Transverse colon (tissue), 4 donors: ENCODE measurements around the gene SRSF2. TPM values are rescaled to one million over a fixed set of nuclear protein-coding genes. Genes with fewer than 3 reads are reported as not detected.

Source experiments
- DNase-seq: peaks from one replicate; pipeline ENCODE4 v3.0.0-alpha.2; 2019
- H3K27ac ChIP-seq, 4 donors: fragments of 200-600 bp; sonication (generic); 2 replicates each; pipeline ENCODE4 v1.5.1; 2016 to 2018; ENCODE audit warnings: inconsistent platforms in 4 of 4
- H3K27me3 ChIP-seq: fragments of 200-600 bp; sonication (generic); 2 replicates; pipeline ENCODE4 v1.5.1; 2017; ENCODE audit warnings: inconsistent platforms
- H3K36me3 ChIP-seq, 4 donors: fragments of 200-600 bp; sonication (generic); 2 replicates each; pipeline ENCODE4 v1.5.1; 2017 to 2019; ENCODE audit warnings: inconsistent platforms in 4 of 4
- H3K4me1 ChIP-seq, 4 donors: fragments of 200-600 bp; sonication (generic); 2 replicates each; pipeline ENCODE4 v1.5.1; 2017 to 2020; ENCODE audit warnings: inconsistent platforms in 4 of 4
- H3K4me3 ChIP-seq, 4 donors: fragments of 200-600 bp; sonication (generic); 1 replicate in 1 of 4; 2 replicates in 3 of 4; pipeline versions ENCODE4 v1.5.1 to v1.6.1; 2017 to 2019; ENCODE audit warnings: inconsistent platforms in 4 of 4
- H3K9me3 ChIP-seq, 2 donors: fragments of 200-600 bp; sonication (generic); 2 replicates each; pipeline ENCODE4 v1.5.1; 2017 to 2019; ENCODE audit warnings: inconsistent platforms in 2 of 2
- EP300 ChIP-seq: sonication (generic); formaldehyde crosslinking; IDR thresholded peaks from one replicate; pipeline ENCODE4 v1.6.1; 2017; ENCODE audit warnings: antibody characterized with exemption, low read depth
- POLR2A ChIP-seq: fragments of 450-650 bp; IDR thresholded peaks from one replicate; pipeline ENCODE4 v1.6.1; 2016; ENCODE audit warnings: antibody characterized with exemption, mild to moderate bottlenecking, moderate library complexity
- POLR2AphosphoS5 ChIP-seq, 3 donors: sonication (generic); formaldehyde crosslinking; IDR thresholded peaks; one replicate each; pipeline ENCODE4 v1.6.1; 2016; ENCODE audit warnings: antibody characterized with exemption in 3 of 3
- WGBS, 2 donors: methylation state at CpG; one replicate each; pipeline ENCODE4 v1.1.5; 2018; ENCODE audit warnings: low coverage in 1 of 2; 5-methylcytosine and 5-hydroxymethylcytosine counted together
- in situ Hi-C, 4 donors: fragments of 200-750 bp; cut with MboI; loops; one replicate each; pipeline versions ENCODE4 v1.15.0 to v1.15.1; 2017; ENCODE audit warnings: low sequenced_read_pairs in 3 of 4, low pct_ligation_motif_present in 1 of 4, low pct_unique_long_range_greater_than_20kb in 1 of 4
- intact Hi-C: fragments of 100-400 bp; cut with DNase I; formaldehyde crosslinking; loops from one replicate; pipeline ENCODE4 v1.15.1; 2023; ENCODE audit warnings: low total_unique reads
- small RNA-seq, 4 donors: library from RNA; depleted of rRNA; stranded (forward); fragments of <200 nt; gene quantifications; one replicate each; pipeline ENCODE3, GENCODE V24; 2016
- total RNA-seq, 4 donors: library from RNA; depleted of rRNA; stranded (reverse); fragments of >200 nt; gene quantifications; one replicate each; pipeline ENCODE4 v1.1.0, GENCODE V29; 2016
- TF ChIP-seq, protein P1 (sequence below), 5 experiments: fragments of 200-600 bp in 3 of 5; fragments of 450-650 bp in 2 of 5; sonication (generic) in 3 of 5; IDR thresholded peaks; 1 replicate in 2 of 5; 2 replicates in 3 of 5; pipeline ENCODE4 v1.5.1; 2016 to 2017; ENCODE audit warnings: antibody characterized with exemption in 5 of 5, inconsistent platforms in 3 of 5, mild to moderate bottlenecking in 2 of 5, moderate library complexity in 1 of 5

SRSF2 gene
- total RNA-seq, 4 donors from 2014 or later = 193 to 1,196 (median 348) TPM

DNA sequence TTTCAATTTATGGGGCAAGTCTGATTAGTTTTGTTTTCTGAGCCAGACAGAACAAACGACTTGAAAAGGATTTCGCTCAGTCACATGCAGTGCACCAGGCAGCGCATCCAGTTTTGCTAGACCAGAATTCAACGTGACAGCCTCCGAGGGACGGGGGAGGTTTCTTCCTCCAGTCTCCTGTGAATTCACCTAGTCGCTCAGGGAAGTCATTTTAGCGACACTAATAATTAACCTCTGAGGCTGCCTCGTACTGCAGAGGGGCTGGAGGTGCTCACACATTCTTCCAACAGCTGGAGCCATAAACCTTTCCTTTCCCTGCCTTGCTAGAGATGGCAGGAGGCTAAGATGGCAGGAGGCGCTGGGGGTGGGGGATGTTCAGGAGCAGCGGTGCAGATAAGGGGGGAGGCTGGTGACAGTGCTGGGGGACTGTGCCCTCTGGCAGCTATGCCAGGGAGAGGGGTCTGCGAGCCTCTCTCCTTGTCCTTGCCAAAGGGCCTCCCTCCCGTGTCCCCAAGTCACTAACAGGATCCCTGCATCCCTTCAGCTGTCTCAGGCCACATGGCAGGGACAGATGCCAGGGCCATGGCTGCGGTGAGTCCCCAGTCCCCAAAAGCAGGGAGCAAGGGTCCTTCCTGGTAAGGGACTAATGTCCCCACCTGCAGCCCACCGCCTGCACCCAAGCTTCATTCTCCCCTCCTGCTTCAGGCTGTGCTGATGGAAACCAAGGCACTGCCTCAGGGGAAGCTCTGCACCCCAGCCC, 50.4 kb downstream of the SRSF2 start:
- Histone ChIP-seq H3K9me3 (no peaks in the 10 kb centered on the region), H3K27me3 (no peaks in the 10 kb centered on the region), H3K4me1 (peaks cover 21 to 60% (median 42%) of the 10 kb centered on the region in 4 donors), H3K36me3 (no peaks in the 10 kb centered on the region), H3K4me3 (no peak overlapping the region), H3K27ac (peak overlapping the region; percentile 65 to 89 (median 84))
- TF ChIP-seq POLR2A (no peak), POLR2AphosphoS5 (IDR thresholded peaks at IDR 0.05) (no peak), EP300 (no peak)
- TF ChIP-seq, protein P1, sequence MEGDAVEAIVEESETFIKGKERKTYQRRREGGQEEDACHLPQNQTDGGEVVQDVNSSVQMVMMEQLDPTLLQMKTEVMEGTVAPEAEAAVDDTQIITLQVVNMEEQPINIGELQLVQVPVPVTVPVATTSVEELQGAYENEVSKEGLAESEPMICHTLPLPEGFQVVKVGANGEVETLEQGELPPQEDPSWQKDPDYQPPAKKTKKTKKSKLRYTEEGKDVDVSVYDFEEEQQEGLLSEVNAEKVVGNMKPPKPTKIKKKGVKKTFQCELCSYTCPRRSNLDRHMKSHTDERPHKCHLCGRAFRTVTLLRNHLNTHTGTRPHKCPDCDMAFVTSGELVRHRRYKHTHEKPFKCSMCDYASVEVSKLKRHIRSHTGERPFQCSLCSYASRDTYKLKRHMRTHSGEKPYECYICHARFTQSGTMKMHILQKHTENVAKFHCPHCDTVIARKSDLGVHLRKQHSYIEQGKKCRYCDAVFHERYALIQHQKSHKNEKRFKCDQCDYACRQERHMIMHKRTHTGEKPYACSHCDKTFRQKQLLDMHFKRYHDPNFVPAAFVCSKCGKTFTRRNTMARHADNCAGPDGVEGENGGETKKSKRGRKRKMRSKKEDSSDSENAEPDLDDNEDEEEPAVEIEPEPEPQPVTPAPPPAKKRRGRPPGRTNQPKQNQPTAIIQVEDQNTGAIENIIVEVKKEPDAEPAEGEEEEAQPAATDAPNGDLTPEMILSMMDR (IDR thresholded peaks at IDR 0.05) = no peak
- intact Hi-C loops = no loop called here
- 56 to 67% methylated on average over 7 to 15 of the region's 15 CpGs for WGBS, 2 donors
- in situ Hi-C loops = no loop called here
- no peak for DNase-seq

DNA sequence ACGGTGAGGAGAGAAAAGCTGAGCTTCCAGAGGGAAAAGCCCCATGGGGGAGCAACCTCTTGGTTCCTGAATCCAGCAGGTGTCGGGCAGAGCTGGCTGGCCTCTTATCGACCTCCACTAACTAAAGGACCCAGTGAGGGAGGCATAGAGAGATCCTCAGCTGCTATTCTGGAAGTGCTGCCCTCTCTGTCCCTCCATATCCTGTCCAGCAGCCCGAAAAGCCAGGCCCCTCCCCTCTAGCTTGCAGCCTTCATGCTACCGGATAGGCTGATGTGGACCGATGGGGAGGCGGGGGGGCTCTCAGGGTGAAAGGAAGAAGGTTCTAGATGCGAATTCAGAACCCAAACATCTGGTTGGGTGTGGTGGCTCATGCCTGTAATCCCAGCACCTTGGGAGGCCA, 51.3 kb downstream of the SRSF2 start:
- Histone ChIP-seq H3K9me3 (no peaks in the 10 kb centered on the region), H3K4me3 (no peak overlapping the region), H3K36me3 (no peaks in the 10 kb centered on the region), H3K27me3 (no peaks in the 10 kb centered on the region), H3K4me1 (peaks cover 24 to 69% (median 46%) of the 10 kb centered on the region in 4 donors), H3K27ac (peak overlapping the region; percentile 65 to 89 (median 84))
- 63% methylated on average over 8 of the region's 8 CpGs; no CpG with 5 or more reads in 1 of the 2 donors for WGBS, 2 donors
- intact Hi-C loops (no loop called here), in situ Hi-C loops (no loop called here)
- DNase-seq = no peak
- TF ChIP-seq POLR2A = no peak
- TF ChIP-seq POLR2AphosphoS5 (IDR thresholded peaks at IDR 0.05) = no peak
- TF ChIP-seq, protein P1 (IDR thresholded peaks at IDR 0.05) = no peak
- TF ChIP-seq EP300 = no peak

DNA sequence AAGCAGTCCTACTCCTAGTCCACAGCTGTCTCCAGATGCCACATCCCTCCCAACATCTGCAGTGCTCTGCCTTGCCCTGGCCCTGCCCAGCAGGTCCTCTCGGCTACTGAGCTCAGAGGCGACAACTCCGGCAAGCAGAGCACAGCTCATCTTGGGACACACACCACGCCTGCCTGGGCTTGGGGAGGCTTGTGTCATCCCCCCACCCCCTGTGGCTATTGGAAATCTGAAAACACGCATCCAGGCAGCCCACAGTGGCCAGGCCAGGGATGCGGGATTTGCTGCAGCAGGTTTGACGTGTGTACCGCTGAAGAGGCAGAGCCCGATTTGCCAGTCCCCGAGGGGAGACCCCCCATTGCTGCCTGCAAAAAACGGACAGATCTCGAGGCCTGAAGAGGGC, 51.8 kb downstream of the SRSF2 start:
- Histone ChIP-seq H3K9me3 (no peaks in the 10 kb centered on the region), H3K27ac (peak overlapping the region in 3 of 4 donors; percentile 79 to 89 (median 89)), H3K4me1 (peaks cover 24 to 74% (median 50%) of the 10 kb centered on the region in 4 donors), H3K4me3 (no peak overlapping the region), H3K36me3 (no peaks in the 10 kb centered on the region), H3K27me3 (no peaks in the 10 kb centered on the region)
- in situ Hi-C loops (no loop called here), intact Hi-C loops (no loop called here)
- TF ChIP-seq POLR2A (no peak), POLR2AphosphoS5 (IDR thresholded peaks at IDR 0.05) (no peak), EP300 (no peak)
- TF ChIP-seq, protein P1 (IDR thresholded peaks at IDR 0.05) = no peak
- 83% methylated on average over 12 of the region's 12 CpGs; no CpG with 5 or more reads in 1 of the 2 donors for WGBS, 2 donors
- no peak for DNase-seq

DNA sequence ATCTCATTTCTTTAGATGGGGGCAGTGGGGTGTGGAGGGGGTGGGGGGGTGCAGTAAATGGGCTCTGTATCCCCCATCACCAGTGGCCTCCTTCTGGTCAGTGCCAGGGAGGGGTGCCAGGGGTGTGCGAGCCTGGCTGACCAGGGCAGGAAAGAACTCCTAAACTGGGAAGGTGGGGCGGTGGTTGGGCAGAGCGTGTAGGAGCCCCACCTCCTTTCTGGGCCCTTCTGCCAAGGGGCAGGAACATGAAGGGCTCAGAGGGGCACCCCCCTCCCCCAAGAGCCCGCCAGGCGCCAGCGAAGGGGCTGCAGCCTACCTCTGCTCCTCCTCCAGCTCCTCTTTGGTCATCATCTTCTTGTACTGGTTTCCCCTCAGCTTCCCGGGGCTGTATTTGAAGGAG, 52.4 kb downstream of the SRSF2 start:
- in situ Hi-C loops = no loop called here
- DNase-seq = no peak
- Histone ChIP-seq H3K9me3 (no peaks in the 10 kb centered on the region), H3K27me3 (no peaks in the 10 kb centered on the region), H3K4me3 (no peak overlapping the region), H3K4me1 (peaks cover 24 to 76% (median 51%) of the 10 kb centered on the region in 4 donors), H3K27ac (peak overlapping the region in 3 of 4 donors; percentile 26 to 89 (median 79)), H3K36me3 (no peaks in the 10 kb centered on the region)
- TF ChIP-seq POLR2A (no peak), EP300 (no peak), POLR2AphosphoS5 (IDR thresholded peaks at IDR 0.05) (no peak)
- TF ChIP-seq, protein P1 (IDR thresholded peaks at IDR 0.05) = no peak
- intact Hi-C loops = loop anchor here (5.0 kb wide), 1 partner anchor 33 kb away; no protein-coding TSS in a partner anchor
- WGBS, 2 donors = 68% methylated on average over 7 of the region's 7 CpGs; no CpG with 5 or more reads in 1 of the 2 donors

Small RNA genes lying within 50 kb of the gene (small RNA-seq; reads per million reads assigned to genes)
- gene AC005837.3 = 0 reads per million in 4 donors
- 0 reads per million in 4 donors for gene RF02271
- gene RNU6-97P = 0 reads per million in 4 donors
- gene RNY4P36 = 0 to 0.14 (median 0) reads per million in 4 donors

Other genes starting within 250 kb of the SRSF2 start
- 10 to 100 TPM; 11.3 to 47.4 (median 23.2) TPM for gene RHBDF2, start 235.9 kb downstream of the SRSF2 start, total RNA-seq
- gene CYGB, start 199.6 kb downstream of the SRSF2 start, total RNA-seq = 10 to 100 TPM in 2 of 4 donors, 1 to 10 TPM in 2; 7.5 to 20.1 (median 11.3) TPM
- gene PRCD, start 197.3 kb downstream of the SRSF2 start, total RNA-seq = 1 to 10 TPM in 1 of 4 donors, under 1 TPM in 1, not detected in 2; 0.64 to 6.8 TPM
- gene ST6GALNAC2, start 151.5 kb downstream of the SRSF2 start, total RNA-seq = 1 to 10 TPM in 3 of 4 donors, not detected in 1; 1.4 to 4.4 (median 1.6) TPM
- gene ST6GALNAC1, start 93.6 kb downstream of the SRSF2 start, total RNA-seq = 100 to 1,000 TPM; 121 to 281 (median 182) TPM
- 100 to 1,000 TPM in 1 of 4 donors, 10 to 100 TPM in 3; 31.0 to 633 (median 52.5) TPM for gene MXRA7, start 26.4 kb downstream of the SRSF2 start, total RNA-seq
- 10 to 100 TPM; 25.4 to 58.4 (median 26.9) TPM for gene JMJD6, start 10.7 kb downstream of the SRSF2 start, total RNA-seq
- 10 to 100 TPM in 3 of 4 donors, not detected in 1; 11.2 to 34.1 (median 24.7) TPM for gene METTL23, start 10.5 kb downstream of the SRSF2 start, total RNA-seq
- 10 to 100 TPM in 3 of 4 donors, 1 to 10 TPM in 1; 7.6 to 41.3 (median 25.7) TPM for gene MFSD11, start 788 bp upstream of the SRSF2 start, total RNA-seq
- gene MGAT5B, start 131.1 kb upstream of the SRSF2 start, total RNA-seq = not detected